ENCODE data around the gene USH1G.
"Not testable (repeated sequence)": the region's sequence is repeated elsewhere in the genome, so short reads cannot be mapped to it uniquely, and the experiment has no call there.

USH1G gene

DNA sequence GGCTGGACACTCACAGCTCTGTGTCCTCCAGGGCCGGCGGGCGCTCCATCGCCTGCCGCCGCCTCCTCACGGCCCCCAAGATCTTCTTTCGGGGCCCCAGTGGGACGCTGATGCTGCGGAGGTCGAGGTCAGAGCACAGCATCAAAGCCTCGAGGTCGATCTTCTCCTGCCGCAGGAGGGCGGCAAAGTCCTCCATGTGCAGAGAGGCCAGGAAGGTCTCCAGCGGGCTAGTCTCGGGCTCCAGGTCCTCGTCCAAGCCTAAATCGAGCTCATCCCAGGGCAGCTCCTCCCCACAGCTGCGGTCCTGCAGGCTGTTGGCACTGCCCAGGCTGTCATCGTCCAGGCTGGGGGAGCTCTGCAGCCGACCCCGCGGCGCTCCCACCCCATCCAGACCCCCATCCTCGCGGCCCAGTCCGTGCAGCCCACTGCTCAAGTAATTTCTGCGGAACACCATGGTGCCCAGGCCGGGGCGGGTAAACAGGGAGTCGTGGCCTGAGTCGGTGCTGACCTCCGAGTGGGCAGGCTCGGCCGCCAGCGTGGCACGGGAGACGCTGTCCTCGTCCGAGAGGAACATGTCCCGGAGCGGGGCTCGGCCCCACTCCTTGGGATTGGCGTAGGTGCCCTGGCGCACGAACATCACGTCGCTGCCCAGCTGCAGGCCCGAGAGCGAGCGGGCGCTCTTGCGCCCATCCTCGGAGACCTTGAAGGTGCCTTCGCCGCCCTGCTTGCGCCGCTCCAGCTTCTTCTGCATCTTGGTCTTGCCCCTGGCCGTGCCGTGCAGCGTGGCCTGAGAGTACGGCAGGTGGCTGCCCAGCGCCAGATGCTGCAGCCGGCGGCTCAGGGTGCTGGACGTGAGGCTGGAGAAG is 3.4 kb downstream of the USH1G start:
- peaks cover 2% of the 10 kb centered on the region for H3K36me3 Mint-ChIP-seq (ENCODE audit: insufficient read depth)
- DNase-seq (ENCODE audit: low spot score in 2 of 2): no peak
- H3K27me3 Mint-ChIP-seq: peaks cover 65% of the 10 kb centered on the region
- no peak overlapping the region for H3K27ac Mint-ChIP-seq (ENCODE audit: low read depth)
- no peak overlapping the region for H3K4me3 Mint-ChIP-seq
- H3K4me1 Mint-ChIP-seq: peaks cover 12% of the 10 kb centered on the region
- ATAC-seq (replicated peaks; ENCODE audit: extremely low read depth, poor library complexity, severe bottlenecking): no peak
- H3K9me3 Mint-ChIP-seq: no peaks in the 10 kb centered on the region

GRCh38 chr17:74918906-74919305 is 4.1 kb downstream of the USH1G start:
- peaks cover 2% of the 10 kb centered on the region for H3K36me3 Mint-ChIP-seq (ENCODE audit: insufficient read depth)
- H3K27ac Mint-ChIP-seq (ENCODE audit: low read depth): no peak overlapping the region
- DNase-seq (ENCODE audit: low spot score in 2 of 2) (no peak), ATAC-seq (replicated peaks; ENCODE audit: extremely low read depth, poor library complexity, severe bottlenecking) (no peak)
- H3K4me3 Mint-ChIP-seq: no peak overlapping the region
- peaks cover 6% of the 10 kb centered on the region for H3K4me1 Mint-ChIP-seq
- peaks cover 57% of the 10 kb centered on the region for H3K27me3 Mint-ChIP-seq
- no peaks in the 10 kb centered on the region for H3K9me3 Mint-ChIP-seq

GRCh38 chr17:74917430-74917829 is 5.6 kb downstream of the USH1G start:
- Mint-ChIP-seq H3K27ac (ENCODE audit: low read depth) (no peak overlapping the region), H3K27me3 (peaks cover 51% of the 10 kb centered on the region), H3K36me3 (ENCODE audit: insufficient read depth) (no peaks in the 10 kb centered on the region), H3K4me3 (no peak overlapping the region), H3K9me3 (no peaks in the 10 kb centered on the region), H3K4me1 (peaks cover under 1% of the 10 kb centered on the region)
- ATAC-seq (replicated peaks; ENCODE audit: extremely low read depth, poor library complexity, severe bottlenecking) (no peak), DNase-seq (ENCODE audit: low spot score in 2 of 2) (no peak)

DNA sequence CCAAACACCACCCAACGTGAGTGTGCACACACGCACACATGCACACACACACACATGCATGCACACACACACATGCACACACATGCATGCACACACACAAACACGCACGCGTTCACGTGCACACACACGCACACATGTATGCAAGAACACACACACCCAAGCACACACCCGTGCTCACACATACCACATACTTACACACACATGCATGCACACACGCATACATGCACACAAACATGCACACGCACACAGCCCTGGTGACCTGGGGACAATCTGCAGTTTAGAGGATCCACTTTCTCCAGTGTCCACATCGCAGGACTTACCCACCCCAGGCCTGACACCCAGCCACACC is 6.2 kb downstream of the USH1G start:
- H3K9me3 Mint-ChIP-seq: no peaks in the 10 kb centered on the region
- H3K27me3 Mint-ChIP-seq: peaks cover 44% of the 10 kb centered on the region

GRCh38 chr17:74916136-74916850 is 6.8 kb downstream of the USH1G start:
- no peak overlapping the region for H3K27ac Mint-ChIP-seq (ENCODE audit: low read depth)
- peaks cover 39% of the 10 kb centered on the region for H3K27me3 Mint-ChIP-seq

More for the DNA sequence above, 6.2 kb downstream of the USH1G start:
- ATAC-seq (replicated peaks; ENCODE audit: extremely low read depth, poor library complexity, severe bottlenecking): no peak
- DNase-seq (ENCODE audit: low spot score in 2 of 2): no peak
- H3K4me1 Mint-ChIP-seq: no peaks in the 10 kb centered on the region
- H3K4me3 Mint-ChIP-seq: no peak overlapping the region
- no peak overlapping the region for H3K27ac Mint-ChIP-seq (ENCODE audit: low read depth)
- H3K36me3 Mint-ChIP-seq (ENCODE audit: insufficient read depth): no peaks in the 10 kb centered on the region

DNA sequence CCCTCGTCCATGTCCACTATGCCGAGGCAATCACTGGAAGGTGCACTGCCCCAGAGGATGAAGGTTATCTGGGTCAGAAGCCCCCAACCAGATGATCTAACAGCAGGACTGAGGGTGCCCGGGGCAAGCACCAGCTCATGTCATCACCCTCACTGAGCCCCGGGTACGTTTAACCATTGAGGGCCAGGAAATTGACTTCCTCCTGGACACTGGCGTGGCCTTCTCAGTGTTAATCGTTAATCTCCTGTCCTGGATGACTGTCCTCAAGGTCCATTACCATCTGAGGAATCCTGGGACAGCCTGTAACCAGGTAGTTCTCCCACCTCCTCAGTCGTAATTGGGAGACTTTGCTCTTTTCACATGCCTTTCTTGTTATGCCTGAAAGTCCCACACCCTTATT is 11.6 kb downstream of the USH1G start:
- not testable (repeated sequence) for H3K27ac Mint-ChIP-seq (ENCODE audit: low read depth); H3K36me3 Mint-ChIP-seq (ENCODE audit: insufficient read depth); H3K4me3 Mint-ChIP-seq; ATAC-seq (replicated peaks; ENCODE audit: extremely low read depth, poor library complexity, severe bottlenecking); H3K27me3 Mint-ChIP-seq; H3K9me3 Mint-ChIP-seq; DNase-seq (ENCODE audit: low spot score in 2 of 2); H3K4me1 Mint-ChIP-seq

More at GRCh38 chr17:74916136-74916850, 6.8 kb downstream of the USH1G start:
- DNase-seq (ENCODE audit: low spot score in 2 of 2): no peak
- ATAC-seq (replicated peaks; ENCODE audit: extremely low read depth, poor library complexity, severe bottlenecking): no peak
- Mint-ChIP-seq H3K9me3 (no peaks in the 10 kb centered on the region), H3K4me1 (no peaks in the 10 kb centered on the region), H3K36me3 (ENCODE audit: insufficient read depth) (no peaks in the 10 kb centered on the region), H3K4me3 (no peak overlapping the region)

GRCh38 chr17:74909097-74909496 is 14.0 kb downstream of the USH1G start:
- H3K9me3 Mint-ChIP-seq; H3K36me3 Mint-ChIP-seq (ENCODE audit: insufficient read depth); H3K4me1 Mint-ChIP-seq; ATAC-seq (replicated peaks; ENCODE audit: extremely low read depth, poor library complexity, severe bottlenecking); H3K4me3 Mint-ChIP-seq; DNase-seq (ENCODE audit: low spot score in 2 of 2); H3K27me3 Mint-ChIP-seq; H3K27ac Mint-ChIP-seq (ENCODE audit: low read depth): not testable (repeated sequence)

- Mint-ChIP-seq H3K9me3 (no peaks in the 10 kb centered on the region), H3K27ac (ENCODE audit: low read depth) (no peak overlapping the region), H3K27me3 (peaks cover 26% of the 10 kb centered on the region), H3K4me1 (no peaks in the 10 kb centered on the region), H3K4me3 (no peak overlapping the region), H3K36me3 (ENCODE audit: insufficient read depth) (peaks cover 1% of the 10 kb centered on the region)
- no peak for ATAC-seq (replicated peaks; ENCODE audit: extremely low read depth, poor library complexity, severe bottlenecking)
- DNase-seq (ENCODE audit: low spot score in 2 of 2): no peak
These were observed 16.0 kb downstream of the USH1G start for GRCh38 chr17:74907012-74907411.

GRCh38 chr17:74906214-74906793 is 16.8 kb downstream of the USH1G start:
- DNase-seq (ENCODE audit: low spot score in 2 of 2); H3K9me3 Mint-ChIP-seq; H3K36me3 Mint-ChIP-seq (ENCODE audit: insufficient read depth); H3K27ac Mint-ChIP-seq (ENCODE audit: low read depth); H3K4me3 Mint-ChIP-seq; ATAC-seq (replicated peaks; ENCODE audit: extremely low read depth, poor library complexity, severe bottlenecking); H3K4me1 Mint-ChIP-seq: not testable (repeated sequence)
- H3K27me3 Mint-ChIP-seq: peaks cover 27% of the 10 kb centered on the region

GRCh38 chr17:74904687-74905409 is 18.2 kb downstream of the USH1G start:
- Mint-ChIP-seq H3K9me3 (no peaks in the 10 kb centered on the region), H3K27me3 (peaks cover 27% of the 10 kb centered on the region), H3K4me1 (no peaks in the 10 kb centered on the region), H3K4me3 (no peak overlapping the region), H3K27ac (ENCODE audit: low read depth) (no peak overlapping the region), H3K36me3 (ENCODE audit: insufficient read depth) (peaks cover 2% of the 10 kb centered on the region)
- DNase-seq (ENCODE audit: low spot score in 2 of 2) (no peak), ATAC-seq (replicated peaks; ENCODE audit: extremely low read depth, poor library complexity, severe bottlenecking) (no peak)

DNA sequence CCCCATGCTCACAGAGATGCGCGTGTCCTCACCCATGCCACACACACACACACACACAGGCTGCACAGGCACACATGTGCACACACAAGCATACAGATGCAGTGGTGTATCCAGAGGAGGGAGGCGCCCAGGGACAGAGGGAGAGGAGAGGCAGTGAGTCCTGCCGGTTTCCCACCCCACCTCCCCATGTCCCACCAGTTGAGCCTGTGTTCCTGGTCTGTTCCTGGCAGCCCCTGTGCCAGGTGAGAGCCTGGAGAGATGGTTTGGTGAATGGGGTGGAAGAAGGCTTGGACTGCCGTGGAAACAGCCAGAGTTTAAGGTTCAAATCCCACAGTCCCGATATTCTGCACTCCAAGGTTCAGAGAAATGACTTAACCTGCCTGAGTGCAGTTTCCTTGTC is 19.4 kb downstream of the USH1G start:
- Mint-ChIP-seq H3K4me1 (no peaks in the 10 kb centered on the region), H3K36me3 (ENCODE audit: insufficient read depth) (peaks cover 1% of the 10 kb centered on the region), H3K27ac (ENCODE audit: low read depth) (no peak overlapping the region), H3K27me3 (peaks cover 27% of the 10 kb centered on the region), H3K9me3 (no peaks in the 10 kb centered on the region), H3K4me3 (no peak overlapping the region)
- no peak for DNase-seq (ENCODE audit: low spot score in 2 of 2)
- ATAC-seq (replicated peaks; ENCODE audit: extremely low read depth, poor library complexity, severe bottlenecking): no peak

DNA sequence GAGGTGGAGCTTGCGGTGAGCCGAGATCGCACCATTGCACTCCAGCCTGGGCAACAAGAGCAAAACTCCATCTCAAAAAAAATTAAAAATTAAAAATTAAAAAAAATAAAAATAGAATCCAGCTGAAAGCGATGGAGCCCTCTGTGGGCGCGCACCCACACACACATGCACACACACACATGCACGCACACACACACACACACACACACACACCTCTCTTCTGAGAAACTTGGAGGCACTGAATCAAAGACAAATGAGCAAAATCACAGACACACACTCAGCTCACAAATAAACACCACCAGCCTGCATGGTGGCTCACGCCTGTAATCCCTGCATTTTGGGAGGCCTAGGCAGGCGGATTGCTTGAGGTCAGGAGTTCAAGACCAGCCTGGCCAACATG is 20.0 kb downstream of the USH1G start:
- Mint-ChIP-seq H3K36me3 (ENCODE audit: insufficient read depth) (peaks cover 1% of the 10 kb centered on the region), H3K4me3 (no peak overlapping the region), H3K27ac (ENCODE audit: low read depth) (no peak overlapping the region), H3K4me1 (no peaks in the 10 kb centered on the region), H3K27me3 (peaks cover 27% of the 10 kb centered on the region), H3K9me3 (no peaks in the 10 kb centered on the region)
- ATAC-seq (replicated peaks; ENCODE audit: extremely low read depth, poor library complexity, severe bottlenecking) (no peak), DNase-seq (ENCODE audit: low spot score in 2 of 2) (no peak)

Data from central memory CD8-positive, alpha-beta T cell (primary cell).